ENCODE results near the gene OR10AD1. TPM values are rescaled to one million over a fixed set of nuclear protein-coding genes. Genes with fewer than 3 reads are reported as not detected.
A peak's percentile ranks its signal among the peaks of the same experiment; 100 is the strongest.
"Not testable (repeated sequence)": the region's sequence is repeated elsewhere in the genome, so short reads cannot be mapped to it uniquely, and the experiment has no call there.

The OR10AD1 gene
- 0.24 TPM for polyA plus RNA-seq (ENCODE audit: insufficient read length)

- DNase-seq (ENCODE audit: low read depth): no peak
Measured at GRCh38 chr12:48203192-48203591, at the start of gene OR10AD1. Gene OR10AD1, minus strand, starts transcription at chr12:48203292. Its CDS starts 0 bp downstream, at chr12:48203292.

GRCh38 chr12:48247181-48247966 lies 44.3 kb upstream of the OR10AD1 start:
- DNase-seq (ENCODE audit: low read depth): no peak

GRCh38 chr12:48237162-48237561 lies 34.1 kb upstream of the OR10AD1 start:
- no peak for DNase-seq (ENCODE audit: low read depth)

- no peak for DNase-seq (ENCODE audit: low read depth)
Measured at GRCh38 chr12:48235796-48236333, 32.8 kb upstream of the OR10AD1 start.

GRCh38 chr12:48231169-48231958 lies 28.3 kb upstream of the OR10AD1 start:
- not testable (repeated sequence) for DNase-seq (ENCODE audit: low read depth)

GRCh38 chr12:48224533-48224932 lies 21.4 kb upstream of the OR10AD1 start:
- DNase-seq (ENCODE audit: low read depth): not testable (repeated sequence)

GRCh38 chr12:48221645-48222044 lies 18.6 kb upstream of the OR10AD1 start:
- DNase-seq (ENCODE audit: low read depth): no peak

- no peak for DNase-seq (ENCODE audit: low read depth)
Measured at GRCh38 chr12:48220701-48221100, 17.6 kb upstream of the OR10AD1 start.

- no peak for DNase-seq (ENCODE audit: low read depth)
Measured at GRCh38 chr12:48219631-48220030, 16.5 kb upstream of the OR10AD1 start.

- DNase-seq (ENCODE audit: low read depth): no peak
Measured at GRCh38 chr12:48216785-48217184, 13.7 kb upstream of the OR10AD1 start.

- not testable (repeated sequence) for DNase-seq (ENCODE audit: low read depth)
Measured at GRCh38 chr12:48209495-48209894, 6.4 kb upstream of the OR10AD1 start.

- no peak for DNase-seq (ENCODE audit: low read depth)
Measured at GRCh38 chr12:48202766-48203165, 326 bp downstream of the OR10AD1 start.

- no peak for DNase-seq (ENCODE audit: low read depth)
Measured at GRCh38 chr12:48201516-48201915, 1.6 kb downstream of the OR10AD1 start.

GRCh38 chr12:48201091-48201490 lies 2.0 kb downstream of the OR10AD1 start:
- no peak for DNase-seq (ENCODE audit: low read depth)

- no peak for DNase-seq (ENCODE audit: low read depth)
Measured at GRCh38 chr12:48199774-48200221, 3.3 kb downstream of the OR10AD1 start.

- no peak for DNase-seq (ENCODE audit: low read depth)
Measured at GRCh38 chr12:48198985-48199384, 4.1 kb downstream of the OR10AD1 start.

- DNase-seq (ENCODE audit: low read depth): no peak
Measured at GRCh38 chr12:48198672-48198971, 4.5 kb downstream of the OR10AD1 start.

GRCh38 chr12:48197971-48198671 lies 5.0 kb downstream of the OR10AD1 start:
- DNase-seq (ENCODE audit: low read depth): peak; percentile 71

GRCh38 chr12:48197549-48197970 lies 5.5 kb downstream of the OR10AD1 start:
- no peak for DNase-seq (ENCODE audit: low read depth)

GRCh38 chr12:48194799-48195201 lies 8.3 kb downstream of the OR10AD1 start:
- DNase-seq (ENCODE audit: low read depth): no peak

- DNase-seq (ENCODE audit: low read depth): no peak
Measured at GRCh38 chr12:48193623-48194022, 9.5 kb downstream of the OR10AD1 start.

GRCh38 chr12:48192861-48193260 lies 10.2 kb downstream of the OR10AD1 start:
- no peak for DNase-seq (ENCODE audit: low read depth)
